T-helper 2 cell treated with Interferon-gamma antibody and Interleukin-4, amounts not matched to agents 5 μg/mL and 100 μg/mL, for 36 hours (primary cell): Measurements from ENCODE around the gene ZNF787.
"Not testable (repeated sequence)": the region's sequence is repeated elsewhere in the genome, so short reads cannot be mapped to it uniquely, and the experiment has no call there.

Source experiments
- DNase-seq: peaks from one replicate; pipeline ENCODE4 v3.0.0; 2021; ENCODE audit warnings: low spot score
- H3K27ac Mint-ChIP-seq: one replicate; pipeline ENCODE4 v1.8.0; 2021; ENCODE audit warnings: mild to moderate bottlenecking, mixed read lengths
- H3K27me3 Mint-ChIP-seq: one replicate; pipeline ENCODE4 v1.8.0; 2021; ENCODE audit warnings: low read depth, mixed read lengths
- H3K36me3 Mint-ChIP-seq: one replicate; pipeline ENCODE4 v1.8.0; 2021; ENCODE audit warnings: low read depth, mixed read lengths
- H3K4me1 Mint-ChIP-seq: one replicate; pipeline ENCODE4 v1.8.0; 2021; ENCODE audit warnings: low read depth, mixed read lengths
- H3K4me3 Mint-ChIP-seq: one replicate; pipeline ENCODE4 v1.8.0; 2022; ENCODE audit warnings: mild to moderate bottlenecking, moderate library complexity, mixed read lengths
- H3K9me3 Mint-ChIP-seq: one replicate; pipeline ENCODE4 v1.8.0; 2021; ENCODE audit warnings: mixed read lengths

ZNF787 gene

GRCh38 chr19:56150358-56150757, 29.3 kb upstream of the ZNF787 start:
- Mint-ChIP-seq H3K27me3 (no peaks in the 10 kb centered on the region), H3K4me1 (peaks cover 6% of the 10 kb centered on the region), H3K4me3 (no peak overlapping the region), H3K27ac (no peak overlapping the region), H3K36me3 (peaks cover 21% of the 10 kb centered on the region), H3K9me3 (no peaks in the 10 kb centered on the region)
- no peak for DNase-seq

GRCh38 chr19:56149656-56150038, 28.6 kb upstream of the ZNF787 start:
- Mint-ChIP-seq H3K4me1 (peaks cover 6% of the 10 kb centered on the region), H3K4me3 (no peak overlapping the region), H3K9me3 (no peaks in the 10 kb centered on the region), H3K27me3 (no peaks in the 10 kb centered on the region), H3K36me3 (peaks cover 21% of the 10 kb centered on the region), H3K27ac (no peak overlapping the region)
- DNase-seq, result no peak

- DNase-seq, H3K27me3 Mint-ChIP-seq, H3K4me3 Mint-ChIP-seq, H3K9me3 Mint-ChIP-seq, H3K27ac Mint-ChIP-seq: not testable (repeated sequence)
- peaks cover 11% of the 10 kb centered on the region for H3K4me1 Mint-ChIP-seq
- H3K36me3 Mint-ChIP-seq, result peaks cover 21% of the 10 kb centered on the region
These were observed 28.0 kb upstream of the ZNF787 start for GRCh38 chr19:56148955-56149655.

GRCh38 chr19:56148096-56148495, 27.0 kb upstream of the ZNF787 start:
- no peak overlapping the region for H3K27ac Mint-ChIP-seq
- H3K9me3 Mint-ChIP-seq, result no peaks in the 10 kb centered on the region
- peaks cover 17% of the 10 kb centered on the region for H3K36me3 Mint-ChIP-seq
- no peaks in the 10 kb centered on the region for H3K27me3 Mint-ChIP-seq
- no peak overlapping the region for H3K4me3 Mint-ChIP-seq
- H3K4me1 Mint-ChIP-seq, result peaks cover 8% of the 10 kb centered on the region
- no peak for DNase-seq

- DNase-seq, result no peak
- Mint-ChIP-seq H3K4me1 (peaks cover 11% of the 10 kb centered on the region), H3K27ac (no peak overlapping the region), H3K27me3 (no peaks in the 10 kb centered on the region), H3K9me3 (no peaks in the 10 kb centered on the region), H3K36me3 (peaks cover 17% of the 10 kb centered on the region), H3K4me3 (no peak overlapping the region)
These were observed 26.2 kb upstream of the ZNF787 start for GRCh38 chr19:56147307-56147706.

GRCh38 chr19:56146904-56147303, 25.8 kb upstream of the ZNF787 start:
- Mint-ChIP-seq H3K27ac (no peak overlapping the region), H3K9me3 (no peaks in the 10 kb centered on the region), H3K4me1 (peaks cover 14% of the 10 kb centered on the region), H3K36me3 (peaks cover 17% of the 10 kb centered on the region), H3K27me3 (no peaks in the 10 kb centered on the region), H3K4me3 (no peak overlapping the region)
- no peak for DNase-seq

GRCh38 chr19:56145698-56146097, 24.6 kb upstream of the ZNF787 start:
- Mint-ChIP-seq H3K4me1 (peaks cover 17% of the 10 kb centered on the region), H3K27me3 (no peaks in the 10 kb centered on the region), H3K36me3 (peaks cover 17% of the 10 kb centered on the region), H3K9me3 (no peaks in the 10 kb centered on the region), H3K4me3 (no peak overlapping the region), H3K27ac (no peak overlapping the region)
- no peak for DNase-seq

GRCh38 chr19:56144831-56145230, 23.7 kb upstream of the ZNF787 start:
- H3K4me3 Mint-ChIP-seq, result no peak overlapping the region
- no peak for DNase-seq
- H3K36me3 Mint-ChIP-seq, result peaks cover 11% of the 10 kb centered on the region
- H3K9me3 Mint-ChIP-seq, result no peaks in the 10 kb centered on the region
- peaks cover 21% of the 10 kb centered on the region for H3K4me1 Mint-ChIP-seq
- H3K27ac Mint-ChIP-seq, result no peak overlapping the region
- no peaks in the 10 kb centered on the region for H3K27me3 Mint-ChIP-seq

GRCh38 chr19:56144376-56144775, 23.3 kb upstream of the ZNF787 start:
- peaks cover 8% of the 10 kb centered on the region for H3K36me3 Mint-ChIP-seq
- no peaks in the 10 kb centered on the region for H3K9me3 Mint-ChIP-seq
- no peak overlapping the region for H3K4me3 Mint-ChIP-seq
- H3K4me1 Mint-ChIP-seq, result peaks cover 25% of the 10 kb centered on the region
- no peak overlapping the region for H3K27ac Mint-ChIP-seq
- no peaks in the 10 kb centered on the region for H3K27me3 Mint-ChIP-seq
- DNase-seq, result no peak

GRCh38 chr19:56142897-56143434, 21.9 kb upstream of the ZNF787 start:
- H3K4me1 Mint-ChIP-seq, result peaks cover 25% of the 10 kb centered on the region
- peaks cover under 1% of the 10 kb centered on the region for H3K36me3 Mint-ChIP-seq
- DNase-seq, result no peak
- H3K27ac Mint-ChIP-seq, result no peak overlapping the region
- no peaks in the 10 kb centered on the region for H3K9me3 Mint-ChIP-seq
- H3K27me3 Mint-ChIP-seq, result no peaks in the 10 kb centered on the region
- H3K4me3 Mint-ChIP-seq, result peak overlapping the region; percentile 15

GRCh38 chr19:56142087-56142787, 21.1 kb upstream of the ZNF787 start:
- peaks cover 25% of the 10 kb centered on the region for H3K4me1 Mint-ChIP-seq
- H3K4me3 Mint-ChIP-seq, result peak overlapping the region; percentile 87
- no peaks in the 10 kb centered on the region for H3K36me3 Mint-ChIP-seq
- DNase-seq, result no peak
- no peaks in the 10 kb centered on the region for H3K27me3 Mint-ChIP-seq
- H3K27ac Mint-ChIP-seq, result peak overlapping the region; percentile 78
- no peaks in the 10 kb centered on the region for H3K9me3 Mint-ChIP-seq

- peak overlapping the region; percentile 87 for H3K4me3 Mint-ChIP-seq
- DNase-seq, result no peak
- H3K4me1 Mint-ChIP-seq, result peaks cover 25% of the 10 kb centered on the region
- H3K36me3 Mint-ChIP-seq, result no peaks in the 10 kb centered on the region
- peak overlapping the region; percentile 86 for H3K27ac Mint-ChIP-seq
- H3K27me3 Mint-ChIP-seq, result no peaks in the 10 kb centered on the region
- no peaks in the 10 kb centered on the region for H3K9me3 Mint-ChIP-seq
These were observed 20.4 kb upstream of the ZNF787 start for GRCh38 chr19:56141417-56141993.

- Mint-ChIP-seq H3K27me3 (no peaks in the 10 kb centered on the region), H3K36me3 (no peaks in the 10 kb centered on the region), H3K9me3 (no peaks in the 10 kb centered on the region), H3K27ac (peak within 1 kb of the TSS; percentile 86), H3K4me1 (peaks cover 25% of the 10 kb centered on the region), H3K4me3 (peak within 1 kb of the TSS; percentile 87)
- peak; percentile 99 for DNase-seq
These were observed 19.7 kb upstream of the ZNF787 start, which contains the start of gene ZNF444 for GRCh38 chr19:56140583-56141416. Gene ZNF444 (plus strand): TSS chr19:56141287. CDS start chr19:56146912, 5,625 bp downstream.
